ENCODE data around the gene TNS2.

- TF ChIP-seq POLR2A (IDR thresholded peaks at IDR 0.05; ENCODE audit: low read length) (no peak), GATA1 (IDR thresholded peaks at IDR 0.05; ENCODE audit: low read depth, low read length) (no peak)
Measured at GRCh38 chr12:53069621-53070410, 20.0 kb downstream of the TNS2 start.

Measured in erythroblast (primary cell).